Osteoblast (primary cell): ENCODE measurements around the gene MPEG1. TPM values are rescaled to one million over a fixed set of nuclear protein-coding genes. Genes with fewer than 3 reads are reported as not detected.

ENCODE experiments used
- DNase-seq: peaks from one replicate; pipeline ENCODE4 v3.0.0; 2011; ENCODE audit warnings: low spot score, mixed read lengths; ENCODE audit not compliant: insufficient read length; ENCODE audit errors: missing footprints
- H2AFZ ChIP-seq: 2 replicates; pipeline ENCODE4 v1.6.0; 2011; ENCODE audit warnings: mild to moderate bottlenecking, low read length
- H3K27ac ChIP-seq: 2 replicates; pipeline ENCODE4 v1.5.1; 2011; ENCODE audit warnings: mild to moderate bottlenecking, low read depth, low read length, moderate library complexity
- H3K27me3 ChIP-seq: 2 replicates; pipeline ENCODE4 v1.6.0; 2012; ENCODE audit warnings: mild to moderate bottlenecking, control low read depth, inconsistent platforms, low read length, moderate library complexity; ENCODE audit not compliant: insufficient read depth
- H3K36me3 ChIP-seq: 2 replicates; pipeline ENCODE4 v1.5.1; 2011; ENCODE audit warnings: mild to moderate bottlenecking, low read length, control low read depth, moderate library complexity; ENCODE audit not compliant: insufficient read depth
- H3K4me1 ChIP-seq: 2 replicates; pipeline ENCODE4 v1.5.1; 2011; ENCODE audit warnings: mild to moderate bottlenecking, low read length, control low read depth, moderate library complexity; ENCODE audit not compliant: insufficient read depth
- H3K4me2 ChIP-seq: 2 replicates; pipeline ENCODE4 v1.6.0; 2011; ENCODE audit warnings: mild to moderate bottlenecking, low read length; ENCODE audit not compliant: insufficient read depth
- H3K4me3 ChIP-seq: fragments of 200-600 bp; sonication (generic); 3 replicates; pipeline ENCODE4 v1.5.1; 2012; ENCODE audit warnings: mild to moderate bottlenecking, low read length, inconsistent platforms; ENCODE audit not compliant: insufficient read depth
- H3K79me2 ChIP-seq: 2 replicates; pipeline ENCODE4 v1.6.0; 2012; ENCODE audit warnings: mild to moderate bottlenecking, low read length, control low read depth, inconsistent platforms; ENCODE audit not compliant: insufficient read depth
- H3K9me3 ChIP-seq: 2 replicates; pipeline ENCODE4 v1.5.1; 2011; ENCODE audit warnings: low read depth, low read length, control low read depth
- H4K20me1 ChIP-seq: 2 replicates; pipeline ENCODE4 v1.6.0; 2012; ENCODE audit warnings: mild to moderate bottlenecking, low read length, control low read depth; ENCODE audit not compliant: insufficient read depth
- total RNA-seq: library from RNA; depleted of rRNA; stranded (reverse); fragments of >200 nt; gene quantifications from 2 replicates; pipeline ENCODE4 v1.2.3, GENCODE V29; 2012
- TF ChIP-seq, protein P1 (sequence below): IDR thresholded peaks from 2 replicates; pipeline ENCODE4 v1.5.1; 2011; ENCODE audit warnings: mild to moderate bottlenecking, low read depth, low read length, moderate library complexity; ENCODE audit errors: extremely low read depth

The MPEG1 gene
- total RNA-seq, 1 donor: 0.36 TPM

DNA sequence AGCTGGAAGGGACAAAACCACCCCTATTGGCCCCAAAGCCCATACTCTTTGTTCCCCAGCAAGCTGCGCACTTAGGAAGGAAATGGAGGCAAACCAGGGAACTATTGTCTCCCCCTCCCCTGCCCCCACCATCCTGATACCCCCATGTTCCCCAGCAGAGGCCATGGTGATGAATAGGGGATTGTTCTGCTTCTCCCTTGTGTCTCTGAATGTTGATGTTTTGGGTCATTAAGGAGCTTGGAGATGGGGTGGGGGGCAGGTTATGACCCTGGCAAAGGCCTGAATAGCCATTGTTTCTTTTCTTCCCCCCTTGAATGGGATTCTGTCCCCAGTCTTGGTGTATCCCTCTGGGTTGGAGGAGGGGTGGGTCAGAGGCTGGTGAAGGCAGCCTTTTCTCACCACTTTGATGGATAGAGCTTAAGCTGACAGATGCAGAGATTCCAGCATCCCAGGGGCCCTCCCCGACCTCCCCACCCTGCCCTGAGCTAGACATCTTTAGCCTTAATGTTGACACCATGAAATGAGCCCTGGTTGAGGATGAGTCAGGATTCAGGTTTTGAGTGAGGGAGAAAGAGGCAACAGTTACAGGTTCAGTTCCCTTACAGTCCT is 32.5 kb downstream of the MPEG1 start:
- DNase-seq: no peak

DNA sequence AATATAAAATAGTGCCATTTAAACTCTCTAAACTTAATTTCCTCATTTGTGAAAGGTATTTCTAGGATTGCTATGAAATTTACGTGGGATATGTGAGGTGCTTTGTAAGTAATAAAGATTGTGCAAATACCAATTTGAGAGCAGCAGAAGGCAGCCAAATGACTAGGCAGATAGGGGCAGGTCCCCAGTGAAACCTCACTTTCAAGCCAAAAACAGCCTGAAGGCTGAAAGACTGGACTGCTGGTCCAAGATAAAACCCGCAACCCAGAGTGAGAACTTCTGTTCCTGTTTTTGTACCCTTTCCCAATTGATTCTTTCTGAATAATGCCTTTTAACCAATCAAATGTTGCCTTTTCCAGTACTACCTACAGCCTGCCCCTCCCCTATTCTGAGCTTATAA is 33.6 kb downstream of the MPEG1 start:
- no peak overlapping the region for H2AFZ ChIP-seq
- H3K4me1 ChIP-seq: no peaks in the 10 kb centered on the region
- TF ChIP-seq, protein P1, sequence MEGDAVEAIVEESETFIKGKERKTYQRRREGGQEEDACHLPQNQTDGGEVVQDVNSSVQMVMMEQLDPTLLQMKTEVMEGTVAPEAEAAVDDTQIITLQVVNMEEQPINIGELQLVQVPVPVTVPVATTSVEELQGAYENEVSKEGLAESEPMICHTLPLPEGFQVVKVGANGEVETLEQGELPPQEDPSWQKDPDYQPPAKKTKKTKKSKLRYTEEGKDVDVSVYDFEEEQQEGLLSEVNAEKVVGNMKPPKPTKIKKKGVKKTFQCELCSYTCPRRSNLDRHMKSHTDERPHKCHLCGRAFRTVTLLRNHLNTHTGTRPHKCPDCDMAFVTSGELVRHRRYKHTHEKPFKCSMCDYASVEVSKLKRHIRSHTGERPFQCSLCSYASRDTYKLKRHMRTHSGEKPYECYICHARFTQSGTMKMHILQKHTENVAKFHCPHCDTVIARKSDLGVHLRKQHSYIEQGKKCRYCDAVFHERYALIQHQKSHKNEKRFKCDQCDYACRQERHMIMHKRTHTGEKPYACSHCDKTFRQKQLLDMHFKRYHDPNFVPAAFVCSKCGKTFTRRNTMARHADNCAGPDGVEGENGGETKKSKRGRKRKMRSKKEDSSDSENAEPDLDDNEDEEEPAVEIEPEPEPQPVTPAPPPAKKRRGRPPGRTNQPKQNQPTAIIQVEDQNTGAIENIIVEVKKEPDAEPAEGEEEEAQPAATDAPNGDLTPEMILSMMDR: no peak
- H3K36me3 ChIP-seq: no peaks in the 10 kb centered on the region
- no peak overlapping the region for H3K4me3 ChIP-seq
- H3K4me2 ChIP-seq: no peak overlapping the region
- H3K79me2 ChIP-seq: no peaks in the 10 kb centered on the region
- no peak for DNase-seq
- no peaks in the 10 kb centered on the region for H3K9me3 ChIP-seq
- H3K27me3 ChIP-seq: peaks cover 14% of the 10 kb centered on the region
- no peak overlapping the region for H3K27ac ChIP-seq
- H4K20me1 ChIP-seq: no peaks in the 10 kb centered on the region

More for the DNA sequence above, 32.5 kb downstream of the MPEG1 start:
- Histone ChIP-seq H3K4me2 (no peak overlapping the region), H3K9me3 (no peaks in the 10 kb centered on the region), H3K27me3 (peaks cover 9% of the 10 kb centered on the region), H4K20me1 (no peaks in the 10 kb centered on the region), H3K4me1 (no peaks in the 10 kb centered on the region), H3K4me3 (no peak overlapping the region), H2AFZ (no peak overlapping the region), H3K36me3 (no peaks in the 10 kb centered on the region), H3K27ac (no peak overlapping the region), H3K79me2 (no peaks in the 10 kb centered on the region)
- TF ChIP-seq, protein P1: no peak

DNA sequence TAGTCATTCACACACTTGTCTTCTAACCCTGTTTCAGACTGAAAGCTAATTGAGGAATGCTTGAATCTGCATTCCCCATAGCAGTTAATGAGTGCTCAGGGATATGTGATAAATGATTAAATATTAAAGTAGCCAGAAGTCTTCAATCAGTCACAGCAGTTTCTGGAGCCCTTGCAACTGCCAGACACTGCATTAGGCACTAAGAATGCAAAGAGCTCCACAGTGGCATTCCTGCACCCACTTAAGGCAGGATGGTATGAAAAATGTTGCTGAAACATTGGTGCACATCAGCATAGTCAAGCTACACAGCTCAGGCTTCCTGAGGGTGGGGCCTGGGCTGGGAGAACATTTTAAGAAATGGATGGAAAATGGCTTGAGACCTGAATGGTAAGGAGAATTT is 34.3 kb downstream of the MPEG1 start:
- Histone ChIP-seq H3K27ac (no peak overlapping the region), H3K4me3 (no peak overlapping the region), H3K79me2 (no peaks in the 10 kb centered on the region), H3K4me2 (no peak overlapping the region), H4K20me1 (no peaks in the 10 kb centered on the region), H3K4me1 (peaks cover 4% of the 10 kb centered on the region), H2AFZ (no peak overlapping the region), H3K27me3 (peaks cover 22% of the 10 kb centered on the region), H3K36me3 (no peaks in the 10 kb centered on the region), H3K9me3 (no peaks in the 10 kb centered on the region)
- TF ChIP-seq, protein P1: no peak
- DNase-seq: no peak

DNA sequence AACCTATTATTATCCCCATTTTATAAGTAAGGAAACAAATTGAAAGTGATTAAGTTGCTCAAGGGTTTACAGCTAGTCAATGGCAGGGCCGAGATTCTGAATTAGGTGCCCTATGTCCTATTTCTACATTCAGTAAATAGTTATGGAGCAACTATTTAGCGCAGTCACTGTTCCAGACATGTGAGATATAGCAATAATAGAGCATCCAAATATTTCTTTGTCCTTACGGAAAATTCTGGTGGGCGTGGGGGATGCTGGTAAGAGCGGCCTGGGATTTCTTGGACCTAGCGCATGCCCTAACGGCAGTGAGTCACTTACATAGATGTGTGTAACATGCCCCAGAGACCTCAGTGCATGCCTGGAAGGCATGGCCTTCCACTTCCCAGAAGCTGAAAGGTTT is 36.4 kb downstream of the MPEG1 start:
- TF ChIP-seq, protein P1: no peak
- DNase-seq: no peak
- no peaks in the 10 kb centered on the region for H3K79me2 ChIP-seq

More for the DNA sequence above, 36.4 kb downstream of the MPEG1 start:
- Histone ChIP-seq H3K9me3 (no peaks in the 10 kb centered on the region), H3K27me3 (peaks cover 31% of the 10 kb centered on the region), H3K4me2 (no peak overlapping the region), H3K4me3 (no peak overlapping the region), H4K20me1 (no peaks in the 10 kb centered on the region), H3K36me3 (no peaks in the 10 kb centered on the region), H3K4me1 (peaks cover 14% of the 10 kb centered on the region), H3K27ac (no peak overlapping the region), H2AFZ (no peak overlapping the region)
